Activated B cell treated with CpG ODN at 0.5 μM for 24 hours (primary cell): ENCODE measurements around the gene TLK1. TPM values are rescaled to one million over a fixed set of nuclear protein-coding genes. Genes with fewer than 3 reads are reported as not detected.

Experiments
- ATAC-seq: fragments of 200-7000 bp; cut with Tn5 transposase; one replicate; pipeline ENCODE4 v1.10.0; 2021; ENCODE audit warnings: low read depth, mild to moderate bottlenecking, moderate library complexity
- CTCF ChIA-PET: fragments of 350-600 bp; sonication (Branson Sonifier 250); formaldehyde crosslinking; loops from one replicate; lab custom pipeline; 2021; ENCODE audit warnings: antibody characterized with exemption; lab: Charles Lee
- POLR2A ChIA-PET: fragments of 350-600 bp; sonication (Branson Sonifier 250); formaldehyde crosslinking; loops from one replicate; lab custom pipeline; 2021; ENCODE audit warnings: antibody characterized with exemption; lab: Charles Lee
- DNase-seq: peaks from one replicate; pipeline ENCODE4 v3.0.0; 2022
- H3K27ac Mint-ChIP-seq: one replicate; pipeline ENCODE4 v1.8.0; 2020; ENCODE audit warnings: mixed read lengths
- H3K27me3 Mint-ChIP-seq: one replicate; pipeline ENCODE4 v1.8.0; 2021; ENCODE audit warnings: mixed read lengths
- H3K36me3 Mint-ChIP-seq: one replicate; pipeline ENCODE4 v1.8.0; 2021; ENCODE audit warnings: low read depth, mixed read lengths
- H3K4me1 Mint-ChIP-seq: one replicate; pipeline ENCODE4 v1.8.0; 2021; ENCODE audit warnings: mixed read lengths
- H3K4me3 Mint-ChIP-seq: one replicate; pipeline ENCODE4 v1.8.0; 2020; ENCODE audit warnings: mild to moderate bottlenecking, mixed read lengths
- H3K9me3 Mint-ChIP-seq: one replicate; pipeline ENCODE4 v1.8.0; 2020; ENCODE audit warnings: mixed read lengths
- intact Hi-C: fragments of 100-400 bp; cut with micrococcal nuclease; formaldehyde crosslinking; loops from one replicate; pipeline ENCODE4 v1.15.1; 2024
- total RNA-seq: library from RNA; stranded (reverse); gene quantifications from 2 replicates; pipeline ENCODE4 v1.2.3, GENCODE V29; 2022
- TF ChIP-seq, protein P1 (sequence below): fragments of 200-600 bp; IDR thresholded peaks from one replicate; pipeline ENCODE4 v1.8.0; 2022; ENCODE audit warnings: antibody characterized with exemption, mild to moderate bottlenecking

The TLK1 gene
- total RNA-seq, 1 donor from 2014 or later: 125 TPM

DNA sequence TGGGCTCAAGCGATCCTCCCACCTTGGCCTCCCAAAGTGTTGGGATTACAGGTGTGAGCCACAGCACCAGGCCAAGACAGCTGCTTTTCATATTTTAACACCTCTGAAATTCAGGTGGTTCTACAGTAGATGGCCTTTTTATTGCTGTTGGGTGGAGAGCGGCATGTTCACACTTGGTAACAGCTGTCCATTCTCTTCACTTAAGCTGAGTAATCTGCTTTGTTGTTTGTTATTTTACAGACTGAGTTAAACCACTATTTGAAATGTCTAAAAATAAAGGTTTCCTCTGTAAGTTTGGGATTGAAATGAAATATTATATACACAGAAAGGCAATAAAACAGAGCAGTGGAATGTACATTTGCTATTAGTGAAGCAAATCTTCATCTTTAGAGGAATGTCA is 44.9 kb upstream of the TLK1 start:
- ChIA-PET CTCF (no interaction called here), POLR2A (no interaction called here)
- Mint-ChIP-seq H3K36me3 (no peaks in the 10 kb centered on the region), H3K9me3 (no peaks in the 10 kb centered on the region), H3K4me3 (no peak overlapping the region), H3K4me1 (peaks cover 4% of the 10 kb centered on the region), H3K27me3 (no peaks in the 10 kb centered on the region), H3K27ac (no peak overlapping the region)
- DNase-seq (no peak), ATAC-seq (no peak)
- intact Hi-C loops: no loop called here
- TF ChIP-seq, protein P1, sequence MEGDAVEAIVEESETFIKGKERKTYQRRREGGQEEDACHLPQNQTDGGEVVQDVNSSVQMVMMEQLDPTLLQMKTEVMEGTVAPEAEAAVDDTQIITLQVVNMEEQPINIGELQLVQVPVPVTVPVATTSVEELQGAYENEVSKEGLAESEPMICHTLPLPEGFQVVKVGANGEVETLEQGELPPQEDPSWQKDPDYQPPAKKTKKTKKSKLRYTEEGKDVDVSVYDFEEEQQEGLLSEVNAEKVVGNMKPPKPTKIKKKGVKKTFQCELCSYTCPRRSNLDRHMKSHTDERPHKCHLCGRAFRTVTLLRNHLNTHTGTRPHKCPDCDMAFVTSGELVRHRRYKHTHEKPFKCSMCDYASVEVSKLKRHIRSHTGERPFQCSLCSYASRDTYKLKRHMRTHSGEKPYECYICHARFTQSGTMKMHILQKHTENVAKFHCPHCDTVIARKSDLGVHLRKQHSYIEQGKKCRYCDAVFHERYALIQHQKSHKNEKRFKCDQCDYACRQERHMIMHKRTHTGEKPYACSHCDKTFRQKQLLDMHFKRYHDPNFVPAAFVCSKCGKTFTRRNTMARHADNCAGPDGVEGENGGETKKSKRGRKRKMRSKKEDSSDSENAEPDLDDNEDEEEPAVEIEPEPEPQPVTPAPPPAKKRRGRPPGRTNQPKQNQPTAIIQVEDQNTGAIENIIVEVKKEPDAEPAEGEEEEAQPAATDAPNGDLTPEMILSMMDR: no peak

DNA sequence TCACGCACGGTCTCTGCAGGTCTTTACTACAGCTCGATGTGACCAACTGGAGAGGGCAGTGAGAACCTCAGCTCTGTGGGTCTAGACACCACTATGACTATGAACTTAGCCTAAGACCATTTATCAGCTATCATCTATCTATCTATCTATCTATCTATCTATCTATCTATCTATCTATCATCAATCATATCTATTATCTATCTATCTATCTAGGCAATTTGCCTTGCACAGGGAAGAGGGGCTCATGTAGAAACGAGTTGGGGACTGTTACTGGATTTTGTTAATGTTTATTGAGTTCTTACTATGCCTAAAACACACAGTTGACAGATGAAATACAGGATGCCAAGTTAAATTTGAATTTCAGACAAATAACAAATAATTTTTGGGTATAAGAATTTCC is 41.1 kb upstream of the TLK1 start:
- no peaks in the 10 kb centered on the region for H3K4me1 Mint-ChIP-seq
- TF ChIP-seq, protein P1: no peak
- H3K27me3 Mint-ChIP-seq: no peaks in the 10 kb centered on the region
- no peaks in the 10 kb centered on the region for H3K9me3 Mint-ChIP-seq
- POLR2A ChIA-PET: no interaction called here
- DNase-seq: no peak
- H3K36me3 Mint-ChIP-seq: no peaks in the 10 kb centered on the region
- H3K27ac Mint-ChIP-seq: no peak overlapping the region
- ATAC-seq: no peak
- intact Hi-C loops: no loop called here
- no peak overlapping the region for H3K4me3 Mint-ChIP-seq
- CTCF ChIA-PET: no interaction called here

DNA sequence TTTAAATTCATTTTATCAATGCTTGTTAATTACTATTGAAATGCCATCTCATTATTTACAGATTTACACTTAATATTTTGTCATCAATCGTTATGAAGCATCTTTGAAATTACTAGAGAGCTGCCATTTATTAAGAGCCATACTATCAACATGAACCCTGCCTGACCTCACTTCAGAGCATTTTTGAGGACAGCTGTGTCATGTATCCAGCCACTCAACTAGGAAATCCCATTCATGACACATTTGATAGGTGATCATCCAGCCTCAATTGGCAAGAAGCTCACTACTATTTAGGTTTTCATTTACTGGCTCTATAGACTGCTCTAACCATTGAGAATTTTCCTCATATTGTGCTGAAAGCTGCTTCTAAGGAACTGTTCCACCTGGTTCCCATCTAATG is 40.6 kb upstream of the TLK1 start:
- DNase-seq: no peak
- no peaks in the 10 kb centered on the region for H3K4me1 Mint-ChIP-seq
- ChIA-PET POLR2A (interaction anchor here (0.7 kb wide), 1 partner anchor 33 kb away, joined by 7 read pairs; no protein-coding TSS in a partner anchor), CTCF (no interaction called here)
- H3K36me3 Mint-ChIP-seq: no peaks in the 10 kb centered on the region
- no peaks in the 10 kb centered on the region for H3K27me3 Mint-ChIP-seq
- no peak overlapping the region for H3K27ac Mint-ChIP-seq
- TF ChIP-seq, protein P1: no peak
- no peak overlapping the region for H3K4me3 Mint-ChIP-seq
- no peak for ATAC-seq
- H3K9me3 Mint-ChIP-seq: no peaks in the 10 kb centered on the region
- intact Hi-C loops: no loop called here

DNA sequence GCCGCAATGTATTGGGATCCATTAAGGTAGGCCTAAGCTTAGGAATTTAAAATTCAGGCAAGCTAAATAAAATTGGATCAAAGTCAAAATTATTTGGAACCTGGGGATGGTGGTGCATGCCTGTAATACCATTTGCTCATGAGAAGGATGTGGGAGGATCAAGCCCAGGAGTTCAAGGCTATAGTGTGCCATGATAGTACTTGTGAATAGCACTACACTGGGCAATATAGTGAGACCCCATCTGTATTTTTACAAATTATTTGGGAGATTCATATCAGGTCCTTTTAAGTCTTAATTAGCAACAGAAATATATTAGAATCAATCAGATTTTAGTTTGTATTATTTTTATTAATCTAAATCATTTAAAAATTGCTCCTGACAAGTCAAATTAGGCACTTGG is 39.8 kb upstream of the TLK1 start:
- ATAC-seq (no peak), DNase-seq (no peak)
- H3K4me1 Mint-ChIP-seq: no peaks in the 10 kb centered on the region
- ChIA-PET CTCF (no interaction called here), POLR2A (interaction anchor here (0.7 kb wide), 1 partner anchor 32 kb away, joined by 7 read pairs; no protein-coding TSS in a partner anchor)
- H3K27ac Mint-ChIP-seq: no peak overlapping the region
- TF ChIP-seq, protein P1: no peak
- no peaks in the 10 kb centered on the region for H3K27me3 Mint-ChIP-seq
- H3K9me3 Mint-ChIP-seq: no peaks in the 10 kb centered on the region
- H3K36me3 Mint-ChIP-seq: no peaks in the 10 kb centered on the region
- intact Hi-C loops: no loop called here
- H3K4me3 Mint-ChIP-seq: no peak overlapping the region

DNA sequence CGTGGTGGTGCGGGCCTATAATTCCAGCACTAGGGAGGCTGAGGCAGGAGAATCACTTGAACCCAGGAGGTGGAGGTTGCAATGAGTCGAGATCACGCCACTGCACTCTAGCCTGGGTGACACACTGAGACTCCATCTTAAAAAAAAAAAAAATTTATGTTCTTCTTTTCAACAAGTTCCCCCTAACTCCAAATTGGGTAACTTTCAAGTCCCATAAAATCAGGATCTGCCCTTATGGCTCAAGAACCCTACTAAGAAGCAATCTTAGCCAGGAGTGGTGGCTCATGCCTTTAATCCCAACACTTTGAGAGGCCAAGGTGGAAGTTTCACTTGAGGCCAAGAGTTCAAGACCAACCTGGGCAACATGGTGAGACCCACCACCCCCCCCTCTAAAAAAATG is 30.3 kb upstream of the TLK1 start:
- no peaks in the 10 kb centered on the region for H3K27me3 Mint-ChIP-seq
- intact Hi-C loops: no loop called here
- H3K9me3 Mint-ChIP-seq: no peaks in the 10 kb centered on the region
- TF ChIP-seq, protein P1: no peak
- POLR2A ChIA-PET: no interaction called here
- CTCF ChIA-PET: no interaction called here
- no peaks in the 10 kb centered on the region for H3K36me3 Mint-ChIP-seq
- H3K4me1 Mint-ChIP-seq: no peaks in the 10 kb centered on the region
- DNase-seq: no peak
- no peak for ATAC-seq
- no peak overlapping the region for H3K4me3 Mint-ChIP-seq
- H3K27ac Mint-ChIP-seq: no peak overlapping the region
